Glomerular visceral epithelial cell (primary cell): ENCODE measurements around the gene RSPH3.
A peak's percentile ranks its signal among the peaks of the same experiment; 100 is the strongest.

ENCODE experiments used
- DNase-seq: peaks from one replicate; pipeline ENCODE4 v3.0.0-alpha.2; 2016; ENCODE audit errors: extremely low spot score

RSPH3 gene

GRCh38 chr6:158933079-158933595 lies 66.9 kb downstream of the RSPH3 start:
- DNase-seq = no peak

DNA sequence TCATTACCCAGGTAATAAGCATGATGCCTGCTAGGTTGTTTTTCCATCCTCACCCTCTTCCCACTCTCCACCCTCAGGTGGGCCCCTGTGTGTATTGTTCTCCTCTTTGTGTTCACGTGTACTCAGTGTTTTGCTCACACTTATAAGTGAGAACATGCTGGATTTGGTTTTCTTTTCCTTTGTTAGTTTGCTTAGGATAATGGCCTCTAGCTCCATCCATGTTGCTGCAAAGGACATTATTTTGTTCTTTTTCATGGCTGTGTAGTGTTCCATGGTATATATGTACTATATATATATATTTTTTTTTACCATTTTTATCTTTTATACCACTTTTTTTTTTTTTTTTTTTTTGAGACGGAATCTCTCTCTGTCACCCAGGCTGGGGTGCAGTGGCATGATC lies 71.9 kb downstream of the RSPH3 start:
- DNase-seq = no peak

- peak; percentile 61 for DNase-seq
These were observed 73.6 kb downstream of the RSPH3 start for GRCh38 chr6:158926414-158926813.

GRCh38 chr6:158924499-158925455 lies 75.2 kb downstream of the RSPH3 start:
- no peak for DNase-seq

DNA sequence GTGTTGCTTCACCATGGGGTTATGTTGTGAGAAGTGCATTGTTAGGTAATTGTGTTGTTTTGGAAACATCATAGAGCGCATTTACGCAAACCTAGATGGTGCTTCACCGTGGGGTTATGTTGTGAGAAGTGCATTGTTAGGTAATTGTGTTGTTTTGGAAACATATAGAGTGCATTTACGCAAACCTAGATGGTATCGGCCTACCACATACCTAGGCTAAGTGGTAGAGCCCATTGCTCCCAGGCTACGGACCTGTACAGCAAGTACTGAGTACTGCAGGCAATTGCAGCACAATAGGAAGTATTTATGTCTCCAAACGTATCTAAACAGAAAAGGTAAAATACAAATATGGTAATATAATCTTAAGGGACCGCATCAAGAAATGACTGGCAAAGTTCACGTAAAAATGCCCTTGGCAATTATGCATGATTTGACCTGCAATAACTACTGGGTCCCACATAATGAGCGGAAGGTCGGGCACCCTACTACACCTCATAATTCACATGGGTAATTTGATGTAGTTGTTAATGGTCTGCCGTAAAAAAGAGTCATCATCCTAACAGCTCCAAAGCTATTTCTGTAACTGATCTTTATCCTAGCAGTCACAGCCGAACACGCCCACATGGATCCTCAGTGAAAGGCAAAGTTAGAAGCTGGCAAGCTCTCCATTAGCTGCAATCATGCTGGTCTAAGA lies 76.0 kb downstream of the RSPH3 start:
- DNase-seq = no peak
